Thyroid gland (tissue), 4 donors: ENCODE data around the gene ENGASE.

ENCODE experiments used
- CTCF ChIP-seq, 6 experiments: fragments of 200-600 bp in 3 of 6; fragments of 450-650 bp in 3 of 6; sonication (generic) in 3 of 6; IDR thresholded peaks; one replicate each; pipeline ENCODE4 v1.5.1; 2016 to 2019; ENCODE audit warnings: antibody characterized with exemption in 6 of 6, mild to moderate bottlenecking in 2 of 6, inconsistent platforms in 1 of 6, moderate library complexity in 1 of 6
- POLR2A ChIP-seq, 2 donors: fragments of 450-650 bp; IDR thresholded peaks; one replicate each; pipeline ENCODE4 v1.6.1; 2017; ENCODE audit warnings: antibody characterized with exemption in 2 of 2, mild to moderate bottlenecking in 2 of 2, moderate library complexity in 1 of 2

- no peak for TF ChIP-seq POLR2A (IDR thresholded peaks at IDR 0.05)
- no peak for TF ChIP-seq CTCF (IDR thresholded peaks at IDR 0.05)
Observed at GRCh38 chr17:79048826-79049755, 25.5 kb upstream of the ENGASE start.
